Tibial artery (tissue), 4 donors: Measurements from ENCODE around the gene GAB2.
"Not testable (repeated sequence)": the region's sequence is repeated elsewhere in the genome, so short reads cannot be mapped to it uniquely, and the experiment has no call there.

Source experiments
- DNase-seq, 2 donors: peaks; one replicate each; pipeline ENCODE4 v3.0.0-alpha.2; 2019
- H3K27ac ChIP-seq, 2 donors: fragments of 200-600 bp; sonication (generic) in 1 of 2; 1 replicate in 1 of 2; 2 replicates in 1 of 2; pipeline ENCODE4 v1.5.1; 2018 to 2019; ENCODE audit warnings: mild to moderate bottlenecking in 1 of 2
- H3K27me3 ChIP-seq, 2 donors: fragments of 200-600 bp; sonication (generic) in 1 of 2; one replicate each; pipeline versions ENCODE4 v1.5.1 to v1.6.0; 2016 to 2019
- H3K36me3 ChIP-seq, 3 donors: fragments of 200-600 bp; sonication (generic) in 2 of 3; one replicate each; pipeline ENCODE4 v1.5.1; 2016 to 2019; ENCODE audit warnings: mild to moderate bottlenecking in 2 of 3
- H3K4me1 ChIP-seq, 4 donors: fragments of 200-600 bp; sonication (generic) in 2 of 4; 1 replicate in 3 of 4; 2 replicates in 1 of 4; pipeline ENCODE4 v1.5.1; 2016 to 2019
- H3K4me3 ChIP-seq, 2 donors: fragments of 200-600 bp; sonication (generic) in 1 of 2; 1 replicate in 1 of 2; 2 replicates in 1 of 2; pipeline ENCODE4 v1.5.1; 2018 to 2019; ENCODE audit warnings: mild to moderate bottlenecking in 2 of 2
- H3K9me3 ChIP-seq, 3 donors: fragments of 200-600 bp; sonication (generic) in 1 of 3; one replicate each; pipeline ENCODE4 v1.5.1; 2016 to 2019
- intact Hi-C: fragments of 100-400 bp; cut with DNase I; formaldehyde crosslinking; loops from one replicate; pipeline ENCODE4 v1.15.0; 2023; ENCODE audit warnings: low total_unique reads
- TF ChIP-seq, protein P1 (sequence below), 2 experiments: fragments of 200-600 bp in 1 of 2; fragments of 450-650 bp in 1 of 2; IDR thresholded peaks; one replicate each; pipeline ENCODE4 v1.5.1; 2017 to 2019; ENCODE audit warnings: antibody characterized with exemption in 2 of 2, mild to moderate bottlenecking in 1 of 2, moderate library complexity in 1 of 2

Gene GAB2

DNA sequence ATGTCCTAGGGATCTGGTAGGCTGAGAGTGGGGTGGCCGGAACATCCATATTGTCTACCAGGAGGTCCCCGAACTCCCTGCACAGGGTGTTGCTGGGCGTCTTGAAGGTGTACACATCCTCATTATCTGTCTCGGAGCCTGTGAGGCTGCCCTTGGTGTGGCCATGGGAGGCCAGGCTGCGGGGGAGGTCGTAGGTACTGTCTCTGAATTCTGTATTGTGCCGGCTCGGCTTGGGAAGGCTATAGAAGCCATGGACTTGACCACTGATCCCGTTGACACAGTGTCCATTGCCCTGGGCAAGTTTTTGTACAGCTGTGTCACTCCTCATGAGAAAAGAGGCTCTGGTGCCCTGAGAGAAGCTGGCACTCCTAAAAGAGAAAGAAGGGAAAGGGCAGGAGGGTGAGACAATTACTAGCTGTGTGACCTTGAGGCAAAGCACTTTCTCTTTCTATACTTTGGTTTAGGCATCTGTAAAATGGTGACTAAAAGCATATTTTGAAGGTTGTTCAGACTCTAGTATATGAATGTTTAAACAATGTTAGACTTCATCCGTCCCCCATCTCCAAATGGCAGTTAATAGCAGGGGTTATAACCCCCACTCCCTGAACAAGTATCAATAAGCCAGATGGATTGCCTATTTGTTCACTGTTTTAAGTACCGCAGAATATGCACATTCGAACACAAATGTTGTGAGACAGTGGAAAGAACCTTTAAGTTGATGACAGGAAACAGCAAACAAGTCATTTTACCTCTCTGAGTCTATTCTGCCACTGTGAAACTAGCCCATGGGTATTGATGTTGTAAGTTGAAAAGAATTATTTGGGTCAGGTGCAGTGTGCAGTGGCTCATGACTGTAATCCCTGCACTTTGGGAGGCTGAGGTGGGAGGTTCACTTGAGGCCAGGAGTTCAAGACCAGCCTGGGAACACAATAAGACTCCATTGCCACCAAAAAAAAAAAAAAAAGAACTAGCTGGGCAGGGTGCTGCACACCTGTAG lies 190.6 kb downstream of the GAB2 start:
- TF ChIP-seq, protein P1, sequence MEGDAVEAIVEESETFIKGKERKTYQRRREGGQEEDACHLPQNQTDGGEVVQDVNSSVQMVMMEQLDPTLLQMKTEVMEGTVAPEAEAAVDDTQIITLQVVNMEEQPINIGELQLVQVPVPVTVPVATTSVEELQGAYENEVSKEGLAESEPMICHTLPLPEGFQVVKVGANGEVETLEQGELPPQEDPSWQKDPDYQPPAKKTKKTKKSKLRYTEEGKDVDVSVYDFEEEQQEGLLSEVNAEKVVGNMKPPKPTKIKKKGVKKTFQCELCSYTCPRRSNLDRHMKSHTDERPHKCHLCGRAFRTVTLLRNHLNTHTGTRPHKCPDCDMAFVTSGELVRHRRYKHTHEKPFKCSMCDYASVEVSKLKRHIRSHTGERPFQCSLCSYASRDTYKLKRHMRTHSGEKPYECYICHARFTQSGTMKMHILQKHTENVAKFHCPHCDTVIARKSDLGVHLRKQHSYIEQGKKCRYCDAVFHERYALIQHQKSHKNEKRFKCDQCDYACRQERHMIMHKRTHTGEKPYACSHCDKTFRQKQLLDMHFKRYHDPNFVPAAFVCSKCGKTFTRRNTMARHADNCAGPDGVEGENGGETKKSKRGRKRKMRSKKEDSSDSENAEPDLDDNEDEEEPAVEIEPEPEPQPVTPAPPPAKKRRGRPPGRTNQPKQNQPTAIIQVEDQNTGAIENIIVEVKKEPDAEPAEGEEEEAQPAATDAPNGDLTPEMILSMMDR (IDR thresholded peaks at IDR 0.05) = no peak
- H3K27me3 ChIP-seq = no peaks in the 10 kb centered on the region
- H3K4me3 ChIP-seq = no peak overlapping the region
- H3K4me1 ChIP-seq = peaks cover 0 to 25% (median 7%) of the 10 kb centered on the region in 4 donors
- intact Hi-C loops = loop anchor here (5.0 kb wide), 2 partner anchors 190 to 335 kb away; partner anchors contain the start of gene GAB2
- peaks cover 31 to 45% (median 43%) of the 10 kb centered on the region in 3 donors for H3K36me3 ChIP-seq
- H3K27ac ChIP-seq = peak overlapping the region in 1 of 2 donors; percentile 6
- no peak for DNase-seq
- H3K9me3 ChIP-seq = no peaks in the 10 kb centered on the region

DNA sequence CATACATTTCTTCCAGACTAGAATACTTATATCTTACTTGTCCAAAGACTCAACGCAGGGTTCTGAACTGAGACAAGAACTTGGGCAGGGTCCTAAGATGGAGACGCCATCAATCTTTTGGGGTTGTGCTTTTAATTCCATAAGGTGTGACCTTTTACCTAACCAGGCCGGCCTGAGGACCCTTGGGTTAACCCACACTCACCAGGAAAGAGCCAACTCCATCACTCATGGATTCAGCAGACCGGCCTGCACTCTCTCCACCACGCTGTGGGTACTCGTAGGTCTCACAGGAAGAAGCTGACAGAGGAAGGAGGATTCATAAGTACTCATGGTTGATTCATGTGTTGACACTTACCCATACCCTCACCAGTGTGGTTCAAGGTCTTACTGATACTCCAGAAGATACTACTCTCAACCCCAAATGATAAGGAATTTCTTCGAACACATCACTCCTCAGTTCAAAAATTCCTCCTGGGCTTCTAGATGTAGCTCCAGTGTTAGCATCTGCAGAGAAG lies 192.7 kb downstream of the GAB2 start:
- intact Hi-C loops = loop anchor here (5.0 kb wide), 2 partner anchors 192 to 337 kb away; partner anchors contain the start of gene GAB2

DNA sequence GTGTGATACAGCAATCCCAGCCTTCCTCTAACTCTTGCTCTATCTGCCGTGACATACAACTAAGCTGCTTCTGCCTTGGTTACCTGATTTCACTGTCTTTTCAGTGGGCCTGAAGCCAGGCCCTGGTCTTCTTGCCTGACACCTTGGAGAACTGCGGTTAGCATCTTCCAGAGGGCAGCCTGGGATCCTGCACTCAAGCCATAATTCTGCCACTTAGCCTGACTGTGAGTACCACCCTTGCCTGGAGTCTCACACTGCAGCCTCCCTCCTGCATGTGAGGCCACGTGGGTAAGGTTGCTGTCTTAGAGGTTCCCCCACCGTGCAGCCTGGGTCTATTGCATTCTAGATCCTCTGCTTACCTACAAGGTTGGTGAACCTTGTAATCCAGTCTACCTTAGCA lies 193.1 kb downstream of the GAB2 start:
- H3K4me3 ChIP-seq = no peak overlapping the region
- peaks cover 55 to 70% (median 68%) of the 10 kb centered on the region in 3 donors for H3K36me3 ChIP-seq
- no peak overlapping the region for H3K27ac ChIP-seq
- DNase-seq = peak in 1 of 2 donors; percentile 51
- H3K9me3 ChIP-seq = no peaks in the 10 kb centered on the region
- no peaks in the 10 kb centered on the region for H3K27me3 ChIP-seq
- intact Hi-C loops = no loop called here
- TF ChIP-seq, protein P1 (IDR thresholded peaks at IDR 0.05) = no peak
- peaks cover 0 to 2% (median 0%) of the 10 kb centered on the region in 4 donors for H3K4me1 ChIP-seq

More for the DNA sequence above, 192.7 kb downstream of the GAB2 start:
- Histone ChIP-seq H3K36me3 (peaks cover 51 to 65% (median 63%) of the 10 kb centered on the region in 3 donors), H3K4me1 (peaks cover 0 to 7% (median 0%) of the 10 kb centered on the region in 4 donors), H3K4me3 (no peak overlapping the region), H3K9me3 (no peaks in the 10 kb centered on the region), H3K27ac (no peak overlapping the region), H3K27me3 (no peaks in the 10 kb centered on the region)
- TF ChIP-seq, protein P1 (IDR thresholded peaks at IDR 0.05) = no peak
- DNase-seq = no peak

DNA sequence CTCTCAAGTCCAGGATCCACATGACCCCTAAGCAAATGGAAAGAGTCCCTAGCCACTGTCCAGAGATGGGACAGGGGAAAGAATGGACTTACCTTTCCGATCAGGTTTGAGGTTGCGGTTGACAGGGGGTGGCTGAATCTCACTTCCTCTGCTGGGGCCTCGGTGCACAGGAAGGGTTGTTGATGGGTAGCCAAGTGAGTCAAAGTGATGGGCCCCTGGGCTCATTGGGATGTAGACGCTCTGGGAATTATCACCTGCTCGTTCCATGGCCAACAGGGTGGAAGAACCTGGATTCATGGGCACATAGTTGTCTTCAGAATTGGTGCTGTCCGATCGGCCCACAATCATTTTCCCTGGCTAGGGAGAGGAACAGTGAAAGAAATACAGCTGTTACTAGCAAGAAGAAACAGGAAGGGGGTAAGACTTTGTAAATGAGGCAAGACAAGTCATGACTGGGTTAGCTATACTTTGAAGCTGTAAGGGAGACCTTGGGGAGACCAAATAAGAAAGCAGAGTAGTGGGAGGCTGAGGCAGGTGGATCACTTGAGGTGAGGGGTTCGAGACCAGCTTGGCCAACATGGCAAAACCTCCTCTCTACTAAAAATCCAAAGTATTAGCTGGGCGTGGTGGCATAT lies 194.2 kb downstream of the GAB2 start:
- H3K36me3 ChIP-seq = peaks cover 64 to 80% (median 78%) of the 10 kb centered on the region in 3 donors
- H3K4me3 ChIP-seq = no peak overlapping the region
- no peaks in the 10 kb centered on the region for H3K27me3 ChIP-seq
- no peak overlapping the region for H3K27ac ChIP-seq
- H3K9me3 ChIP-seq = no peaks in the 10 kb centered on the region
- no peaks in the 10 kb centered on the region for H3K4me1 ChIP-seq
- TF ChIP-seq, protein P1 (IDR thresholded peaks at IDR 0.05) = no peak
- DNase-seq = peak in 1 of 2 donors; percentile 34
- intact Hi-C loops = no loop called here

DNA sequence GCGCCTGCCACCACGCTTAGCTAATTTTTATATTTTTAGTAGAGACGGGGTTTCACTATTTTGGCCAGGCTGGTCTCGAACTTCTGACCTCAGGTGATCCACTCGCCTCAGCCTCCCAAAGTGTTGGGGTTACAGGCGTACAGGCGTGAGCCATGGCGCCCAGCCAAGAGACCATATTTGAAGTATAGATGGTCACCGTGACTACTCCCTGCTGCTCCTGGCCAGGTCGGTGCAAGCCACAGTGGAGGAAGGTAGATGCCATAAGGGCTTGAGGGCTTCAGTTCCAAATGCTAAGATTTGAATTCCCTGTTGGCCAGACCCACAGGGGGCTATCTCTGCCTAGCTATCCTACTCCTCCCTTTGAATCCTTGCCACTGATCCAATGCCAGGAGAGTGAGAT lies 194.9 kb downstream of the GAB2 start:
- DNase-seq = peak in 1 of 2 donors; percentile 61
- peaks cover 70 to 87% (median 86%) of the 10 kb centered on the region in 3 donors for H3K36me3 ChIP-seq

More for the DNA sequence above, 194.9 kb downstream of the GAB2 start:
- H3K4me3 ChIP-seq, H3K9me3 ChIP-seq, H3K4me1 ChIP-seq, H3K27ac ChIP-seq, H3K27me3 ChIP-seq, intact Hi-C loops: not testable (repeated sequence)
